NCI-H1092 (cell line): ENCODE results near the gene ARHGEF6.

Source experiments
- DNase-seq: peaks from one replicate; lab custom pipeline; 2025; lab: John Stamatoyannopoulos, UW

The ARHGEF6 gene

DNA sequence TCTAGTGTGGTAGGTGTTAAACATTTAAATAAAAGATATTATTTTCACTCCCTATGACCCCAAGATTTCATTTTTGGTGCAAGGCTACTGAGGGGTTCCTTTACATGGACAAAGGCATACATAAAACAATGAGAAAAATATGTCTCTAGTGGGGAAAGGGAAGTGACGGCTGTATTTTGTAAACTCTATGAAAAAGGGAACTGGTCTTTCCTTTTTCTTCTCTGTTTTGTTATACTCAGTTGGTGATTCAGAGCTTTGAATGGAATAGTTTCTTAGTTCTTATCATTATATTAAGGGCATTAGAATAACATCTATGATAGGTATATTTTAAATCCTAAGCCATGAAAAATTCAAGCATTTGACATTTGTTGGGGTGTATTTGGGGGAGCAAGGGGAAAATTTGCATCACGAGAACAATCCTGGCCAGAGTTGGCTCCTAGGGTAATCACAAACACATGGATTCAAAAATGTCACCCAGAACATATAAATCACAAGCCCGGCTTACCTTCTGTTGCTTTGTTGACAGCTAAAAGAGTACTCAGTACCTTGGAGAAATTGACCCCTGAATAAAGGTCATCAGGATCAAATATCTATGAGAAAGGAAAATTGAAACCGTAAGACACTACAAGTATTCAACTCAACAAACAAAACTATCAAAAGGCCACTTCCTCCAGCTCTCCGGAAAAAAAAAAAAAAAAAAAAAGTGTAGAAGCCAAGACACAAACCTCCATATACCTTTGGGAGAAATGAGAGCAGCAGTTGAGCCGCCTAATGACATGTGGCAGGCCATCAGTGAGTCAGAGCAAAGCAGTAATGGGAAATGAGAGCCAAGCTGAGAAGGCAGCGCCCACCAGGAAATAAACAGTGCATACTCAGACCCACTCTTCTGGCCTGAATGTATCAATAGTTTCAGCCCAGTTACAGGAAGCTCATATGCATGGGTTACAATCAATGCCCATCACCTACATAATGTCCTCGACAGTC lies 33.4 kb downstream of the ARHGEF6 start:
- DNase-seq = no peak

GRCh38 chrX:136745215-136746173 lies 35.2 kb downstream of the ARHGEF6 start:
- no peak for DNase-seq

GRCh38 chrX:136742721-136743379 lies 37.9 kb downstream of the ARHGEF6 start:
- no peak for DNase-seq

DNA sequence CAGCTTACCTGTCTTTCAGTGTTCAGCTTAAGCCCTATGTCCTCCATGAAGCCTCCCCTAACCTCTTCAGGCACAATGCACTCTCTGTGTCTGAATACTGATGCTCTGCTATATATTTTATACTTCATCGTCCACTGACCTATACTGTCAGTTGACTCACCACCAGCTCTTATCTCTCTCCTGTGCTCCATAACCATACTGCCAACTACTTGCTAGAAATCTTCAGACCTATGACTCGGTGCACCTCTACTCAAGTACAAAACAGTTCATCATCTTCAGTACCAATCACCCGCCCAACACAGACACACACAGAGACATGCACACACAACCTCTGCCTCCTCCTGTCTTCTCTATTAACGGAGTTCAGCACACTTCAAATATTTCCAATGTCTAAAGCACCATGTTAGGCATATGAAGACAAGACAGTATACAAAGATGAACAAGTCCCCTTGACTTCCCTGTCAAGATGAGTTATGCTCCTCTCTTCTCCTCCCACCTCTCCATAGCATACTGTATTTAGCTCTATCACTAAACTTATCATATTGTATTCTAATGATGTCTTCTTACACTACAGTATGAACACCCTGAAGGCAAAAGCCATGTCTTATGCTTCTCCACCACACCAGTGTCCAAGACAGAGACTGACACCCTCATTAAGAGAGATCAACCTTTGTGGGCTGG lies 42.5 kb downstream of the ARHGEF6 start:
- no peak for DNase-seq

DNA sequence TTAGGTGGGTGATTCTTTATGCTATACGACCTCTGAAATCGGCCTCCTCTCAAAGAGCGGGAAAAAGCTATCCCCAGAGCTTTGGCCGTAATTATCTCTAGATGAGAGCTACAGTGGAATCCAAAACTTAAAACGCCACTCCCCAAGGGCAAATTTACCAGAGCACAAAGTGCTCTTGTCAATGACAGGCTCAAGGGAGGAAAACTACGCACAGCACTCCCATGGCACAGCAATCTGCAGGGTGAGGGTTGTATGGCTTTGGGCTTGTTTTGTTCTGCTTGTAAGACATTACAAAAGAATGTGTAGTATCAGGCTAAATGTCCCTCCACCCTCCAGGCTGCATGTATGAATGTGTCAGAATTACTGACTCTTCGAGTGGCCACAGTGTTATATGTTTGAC lies 44.0 kb downstream of the ARHGEF6 start:
- no peak for DNase-seq

- no peak for DNase-seq
These were observed 45.1 kb downstream of the ARHGEF6 start for GRCh38 chrX:136735601-136736000.

GRCh38 chrX:136733613-136734012 lies 47.1 kb downstream of the ARHGEF6 start:
- DNase-seq = no peak

DNA sequence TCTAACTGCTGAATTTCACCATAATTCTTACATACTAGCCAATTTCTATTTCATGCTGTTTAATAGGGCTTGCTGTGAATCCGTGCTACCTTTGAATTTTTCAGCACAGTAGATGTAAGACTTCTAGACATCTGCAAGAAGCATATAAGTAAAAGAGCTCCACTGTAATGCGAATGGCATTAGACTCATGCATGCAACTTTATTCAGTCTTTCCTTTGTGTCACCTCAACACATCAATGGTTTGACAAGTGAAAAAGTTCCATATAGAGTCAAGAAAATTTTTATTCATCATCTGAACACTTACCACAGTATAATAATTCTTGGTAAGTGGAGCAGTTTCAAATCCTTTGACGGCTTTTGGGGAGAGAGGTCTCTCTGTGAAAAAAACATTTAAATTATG lies 48.9 kb downstream of the ARHGEF6 start:
- no peak for DNase-seq

DNA sequence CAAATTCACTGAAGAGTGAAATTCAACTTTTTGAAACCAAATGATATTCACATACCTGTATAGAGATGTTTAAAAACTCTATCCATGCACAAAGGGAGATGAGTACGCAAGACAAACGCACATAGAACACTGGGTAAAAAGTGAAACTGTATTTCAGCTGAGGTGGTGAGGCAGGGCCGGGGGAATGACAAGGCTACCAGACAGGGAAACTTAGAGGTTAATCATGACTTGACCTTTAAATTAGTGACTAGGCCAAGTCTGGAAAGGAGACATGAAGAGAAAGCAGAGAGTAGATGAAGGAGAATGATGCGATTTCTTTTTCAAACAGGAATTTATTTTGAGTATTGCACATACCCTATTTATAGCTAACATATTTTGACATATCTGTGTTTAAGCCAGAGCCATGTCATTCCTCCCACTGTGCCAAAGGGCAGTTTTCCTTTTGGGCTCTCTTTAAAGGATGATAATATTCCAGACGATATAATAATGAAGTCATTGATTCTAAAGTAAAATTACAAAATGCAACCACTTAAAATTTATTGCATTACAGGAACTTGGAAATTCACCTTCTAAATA lies 49.4 kb downstream of the ARHGEF6 start:
- no peak for DNase-seq

DNA sequence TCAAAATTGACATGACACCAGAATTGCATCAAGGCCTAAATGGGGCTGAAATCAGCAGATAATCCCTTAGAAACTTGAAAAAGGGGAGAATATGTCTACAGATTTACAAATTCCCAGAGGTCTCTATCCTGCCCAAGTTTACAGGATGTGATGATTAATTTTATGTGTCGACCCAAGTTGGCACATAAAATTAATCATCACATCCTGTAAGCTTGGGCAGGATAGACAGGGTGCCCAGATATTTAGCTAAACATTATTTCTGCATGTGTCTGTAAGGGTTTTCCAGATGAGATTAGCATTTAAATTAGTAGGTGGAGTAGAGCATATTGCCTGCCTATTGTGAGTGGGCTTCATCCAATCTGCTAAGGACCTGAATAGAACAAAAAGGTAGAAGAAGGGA lies 52.3 kb downstream of the ARHGEF6 start:
- DNase-seq = no peak

DNA sequence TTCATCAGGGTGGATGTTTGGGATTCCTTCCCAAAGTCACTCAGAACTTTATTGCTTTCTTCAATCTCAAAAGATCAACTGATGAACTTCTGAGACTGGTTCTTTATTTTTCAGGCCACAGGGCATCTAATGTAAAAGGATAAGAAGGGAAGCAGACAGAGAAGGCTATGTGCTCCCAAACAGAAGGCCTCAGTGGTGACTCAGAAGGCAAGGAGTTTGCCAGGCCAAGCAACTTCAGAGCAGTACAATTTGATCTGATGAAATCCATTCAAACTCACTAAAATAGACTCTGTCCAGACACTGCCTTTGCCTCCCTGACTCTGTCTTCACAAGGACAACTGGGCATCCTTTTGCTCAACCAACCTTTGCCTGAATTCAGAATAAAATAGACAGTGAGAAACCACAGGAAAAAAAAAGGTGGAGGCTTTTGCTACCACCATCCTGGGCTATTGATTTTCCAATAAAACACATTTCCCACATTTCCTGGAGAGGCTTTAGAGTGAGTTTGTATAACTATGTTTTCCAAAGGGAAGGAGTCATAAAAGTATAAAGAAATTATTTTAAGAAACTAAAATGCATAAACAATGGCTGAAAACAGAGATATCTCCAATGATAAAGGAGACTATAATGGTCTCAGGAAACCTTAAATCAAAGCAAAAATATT lies 55.2 kb downstream of the ARHGEF6 start:
- no peak for DNase-seq

DNA sequence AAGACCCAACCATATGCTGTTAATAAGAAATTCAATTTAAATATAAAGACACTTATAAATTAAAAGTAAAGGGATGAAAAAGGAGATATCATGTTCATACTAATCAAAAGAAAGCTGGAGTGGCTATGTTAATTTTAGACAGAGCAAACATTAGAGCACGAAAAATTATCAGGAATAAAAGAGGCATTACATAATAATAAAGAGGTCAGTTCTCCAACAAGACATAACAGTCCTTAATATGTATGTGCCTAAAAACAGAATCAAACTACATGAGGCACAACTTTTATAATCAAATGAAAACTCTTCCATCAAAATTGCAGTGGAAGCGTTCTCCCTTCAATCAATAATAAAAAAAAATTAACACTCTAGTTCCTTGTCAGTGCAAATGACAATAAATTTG lies 62.6 kb downstream of the ARHGEF6 start:
- no peak for DNase-seq

DNA sequence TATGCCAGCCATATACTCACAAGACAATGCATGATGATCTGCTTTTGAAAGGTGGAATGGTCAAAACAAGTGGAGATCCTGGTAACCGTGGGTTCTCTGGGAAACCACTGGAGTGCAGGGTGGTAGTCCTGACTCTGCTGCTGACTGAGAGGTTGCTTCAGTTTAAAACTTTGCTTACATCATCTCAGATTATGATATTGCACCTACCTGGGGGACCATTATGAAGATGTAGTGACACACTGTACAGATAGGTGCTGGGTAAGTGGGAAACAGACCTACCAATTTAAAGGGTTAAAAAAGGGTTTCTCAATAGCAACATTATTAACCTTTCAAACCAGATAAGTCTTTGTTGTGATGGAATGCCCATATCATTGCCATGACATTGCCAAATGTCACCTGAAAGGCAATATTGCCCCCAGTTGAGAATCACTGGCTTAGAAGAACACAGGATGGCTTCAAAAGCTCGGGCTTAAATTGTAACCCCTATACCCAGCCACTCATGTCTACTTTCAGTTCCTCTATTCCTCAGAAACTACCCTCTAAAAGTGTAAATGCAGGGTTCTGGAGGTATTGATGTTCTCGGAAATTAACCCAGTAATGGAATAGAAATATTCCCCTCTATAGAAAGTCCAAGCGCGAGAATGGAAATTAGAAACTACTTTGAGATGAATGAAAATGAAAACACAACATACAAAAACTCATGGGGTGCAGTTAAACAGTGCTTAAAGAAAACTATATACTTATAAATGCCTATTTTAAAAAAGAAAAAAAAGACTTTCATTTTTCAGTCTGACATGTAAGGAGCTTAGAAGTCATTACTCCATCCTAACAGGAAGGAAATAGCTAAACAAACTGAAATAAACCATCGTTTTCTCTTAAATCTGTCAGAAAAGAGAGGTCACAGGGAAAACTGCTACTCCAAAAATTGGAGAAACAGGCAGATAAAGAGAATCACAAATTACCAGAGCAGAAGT lies 65.8 kb downstream of the ARHGEF6 start:
- no peak for DNase-seq

DNA sequence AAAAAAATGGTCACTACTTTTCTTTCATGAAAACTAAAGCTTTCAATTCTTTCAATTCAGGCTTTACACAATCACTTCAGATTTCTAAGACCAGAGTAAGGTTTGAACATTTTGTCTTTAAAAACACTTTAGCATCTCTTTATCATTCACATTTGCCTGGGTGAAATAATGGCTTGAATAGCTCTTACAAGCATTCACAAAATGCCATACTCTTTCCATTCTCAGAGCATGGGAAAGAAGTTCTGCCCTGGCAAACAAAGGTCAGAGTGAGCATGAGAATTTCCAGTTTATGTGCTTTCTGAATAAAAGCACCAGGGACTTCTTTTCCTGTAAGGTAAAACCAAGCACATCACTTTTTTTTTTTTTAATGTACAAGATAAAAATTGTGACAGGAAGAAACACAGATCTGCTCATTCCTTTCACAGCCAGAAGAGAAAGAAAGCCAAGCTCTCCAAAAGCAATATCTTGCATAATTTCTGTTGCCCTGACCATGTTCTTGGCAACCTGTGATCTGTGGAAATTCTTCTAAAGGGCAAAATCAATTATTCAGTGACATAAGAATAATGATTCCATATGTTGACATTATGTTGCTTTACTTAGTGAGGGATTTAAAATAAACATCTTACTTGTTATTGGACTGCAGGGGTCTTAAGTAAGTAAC lies 68.0 kb downstream of the ARHGEF6 start:
- no peak for DNase-seq

DNA sequence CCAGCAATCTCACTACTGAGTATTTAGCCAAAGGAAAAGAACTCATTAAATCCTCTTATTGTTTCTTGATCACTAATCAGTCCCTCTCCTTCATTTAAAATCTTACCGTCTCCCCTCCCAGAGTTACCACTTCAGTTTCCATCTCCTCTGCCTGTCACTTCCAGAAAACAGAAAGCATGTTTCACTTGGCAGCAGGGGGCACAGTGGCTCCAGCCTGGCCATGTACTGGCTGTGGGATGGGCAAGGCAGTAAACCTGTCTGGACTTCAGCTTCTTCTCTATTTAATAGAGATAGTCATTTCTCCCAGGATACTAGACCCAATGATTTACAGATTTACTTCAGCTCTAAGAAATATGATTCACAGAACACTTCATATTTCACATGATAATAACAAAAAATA lies 69.6 kb downstream of the ARHGEF6 start:
- DNase-seq = peak; percentile 23

- no peak for DNase-seq
These were observed 70.3 kb downstream of the ARHGEF6 start for GRCh38 chrX:136710325-136710951.

- DNase-seq = no peak
These were observed 72.4 kb downstream of the ARHGEF6 start for GRCh38 chrX:136708348-136708747.

DNA sequence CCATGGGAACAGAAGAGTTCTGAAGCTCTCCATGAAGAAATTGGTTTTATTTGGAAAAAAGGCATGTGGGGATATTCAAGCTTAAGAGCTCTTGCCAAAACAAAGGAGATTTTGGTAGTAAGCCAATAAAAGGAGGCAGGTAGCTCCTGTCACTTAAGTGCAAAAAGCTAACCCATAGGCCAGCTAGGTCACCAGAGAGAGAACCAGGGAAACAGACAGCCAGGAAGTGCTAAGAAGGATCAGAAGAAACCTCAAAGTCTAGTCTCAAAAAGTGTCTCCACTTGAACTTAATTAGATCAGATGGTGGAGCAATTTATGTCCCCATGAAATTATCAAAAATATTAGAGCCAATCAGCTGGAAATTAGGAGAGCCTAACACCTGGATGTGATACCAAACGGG lies 83.6 kb downstream of the ARHGEF6 start:
- no peak for DNase-seq
